GM12873 (cell line): Measurements from ENCODE around the gene OAF.

Source experiments
- TF ChIP-seq, protein P1 (sequence below): IDR thresholded peaks from 2 replicates; pipeline ENCODE4 v1.5.1; 2012; ENCODE audit warnings: low read depth, mild to moderate bottlenecking, moderate library complexity, low read length, control low read depth; ENCODE audit not compliant: insufficient read depth; ENCODE audit errors: missing control alignments

Gene OAF

DNA sequence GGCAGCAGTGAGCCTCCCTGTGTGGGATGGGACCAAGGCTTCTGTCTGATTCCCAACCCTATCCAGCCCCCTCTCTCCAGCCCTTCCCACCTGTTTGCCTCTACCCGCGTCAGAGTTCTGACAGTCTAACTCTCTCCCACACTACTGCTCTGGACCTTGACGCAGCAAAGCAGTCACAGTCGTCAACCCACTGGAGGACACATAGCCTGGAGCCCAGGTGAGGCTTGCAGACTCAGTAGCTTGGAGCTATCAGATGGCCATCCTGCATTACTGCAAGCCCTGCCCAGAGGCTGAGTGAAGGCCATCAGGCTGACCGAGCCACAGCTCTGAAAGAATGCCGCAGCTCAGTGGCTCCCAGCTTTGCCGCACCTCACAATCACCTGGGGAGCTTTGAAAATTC, 3.7 kb downstream of the OAF start:
- TF ChIP-seq, protein P1, sequence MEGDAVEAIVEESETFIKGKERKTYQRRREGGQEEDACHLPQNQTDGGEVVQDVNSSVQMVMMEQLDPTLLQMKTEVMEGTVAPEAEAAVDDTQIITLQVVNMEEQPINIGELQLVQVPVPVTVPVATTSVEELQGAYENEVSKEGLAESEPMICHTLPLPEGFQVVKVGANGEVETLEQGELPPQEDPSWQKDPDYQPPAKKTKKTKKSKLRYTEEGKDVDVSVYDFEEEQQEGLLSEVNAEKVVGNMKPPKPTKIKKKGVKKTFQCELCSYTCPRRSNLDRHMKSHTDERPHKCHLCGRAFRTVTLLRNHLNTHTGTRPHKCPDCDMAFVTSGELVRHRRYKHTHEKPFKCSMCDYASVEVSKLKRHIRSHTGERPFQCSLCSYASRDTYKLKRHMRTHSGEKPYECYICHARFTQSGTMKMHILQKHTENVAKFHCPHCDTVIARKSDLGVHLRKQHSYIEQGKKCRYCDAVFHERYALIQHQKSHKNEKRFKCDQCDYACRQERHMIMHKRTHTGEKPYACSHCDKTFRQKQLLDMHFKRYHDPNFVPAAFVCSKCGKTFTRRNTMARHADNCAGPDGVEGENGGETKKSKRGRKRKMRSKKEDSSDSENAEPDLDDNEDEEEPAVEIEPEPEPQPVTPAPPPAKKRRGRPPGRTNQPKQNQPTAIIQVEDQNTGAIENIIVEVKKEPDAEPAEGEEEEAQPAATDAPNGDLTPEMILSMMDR, result no peak

DNA sequence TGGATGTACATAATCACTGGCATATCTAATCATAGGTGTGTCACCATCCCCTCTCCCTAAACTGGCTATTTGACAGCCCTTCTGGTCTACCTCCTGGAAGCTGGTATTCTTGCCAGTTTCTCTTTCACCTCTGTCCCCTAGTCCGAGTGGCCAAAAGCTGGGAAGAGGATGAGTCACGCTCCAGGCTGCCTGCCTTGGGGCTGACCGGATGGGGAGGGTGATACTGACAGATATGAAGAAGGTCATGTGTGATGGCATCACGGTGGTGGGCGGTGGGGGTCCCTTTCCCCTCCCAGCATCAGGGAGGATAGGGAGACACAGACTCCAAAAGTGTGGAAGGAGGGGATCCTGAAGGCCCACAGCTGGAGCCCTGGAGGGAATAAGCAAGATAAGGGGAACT, 4.8 kb downstream of the OAF start:
- TF ChIP-seq, protein P1, result no peak

DNA sequence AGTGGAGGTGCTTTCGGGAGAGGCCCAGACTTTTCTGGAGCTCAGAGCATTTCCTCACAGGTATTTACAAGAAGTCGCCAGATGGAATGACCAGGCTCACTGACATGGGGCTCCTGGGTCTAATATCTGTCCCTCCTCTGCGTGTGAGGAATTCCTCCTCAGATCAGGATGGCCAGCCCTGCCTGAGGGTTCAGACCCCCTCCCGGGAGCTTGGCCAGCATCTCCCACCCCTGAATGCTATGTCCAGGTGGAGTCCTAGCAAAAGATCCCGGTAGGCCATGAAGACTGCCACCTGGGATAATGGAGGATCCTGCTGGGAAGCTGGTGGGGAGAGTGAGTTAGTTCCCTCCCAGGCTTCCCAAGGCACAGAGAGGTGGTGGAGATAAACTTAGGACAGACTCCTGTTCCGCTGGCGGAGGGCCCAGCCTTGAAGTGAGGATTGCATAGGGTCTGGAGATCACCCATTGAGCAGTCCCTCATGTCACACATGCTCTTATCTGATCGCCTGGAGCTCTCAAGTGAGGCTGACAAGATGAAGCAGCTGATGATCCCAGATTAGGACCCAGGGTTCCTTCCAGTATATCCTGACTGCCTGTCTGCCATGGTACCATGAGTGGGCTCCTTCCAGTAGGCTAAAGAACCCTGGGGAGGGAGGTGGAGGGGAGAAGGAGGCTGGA, 5.7 kb downstream of the OAF start:
- TF ChIP-seq, protein P1, result no peak

DNA sequence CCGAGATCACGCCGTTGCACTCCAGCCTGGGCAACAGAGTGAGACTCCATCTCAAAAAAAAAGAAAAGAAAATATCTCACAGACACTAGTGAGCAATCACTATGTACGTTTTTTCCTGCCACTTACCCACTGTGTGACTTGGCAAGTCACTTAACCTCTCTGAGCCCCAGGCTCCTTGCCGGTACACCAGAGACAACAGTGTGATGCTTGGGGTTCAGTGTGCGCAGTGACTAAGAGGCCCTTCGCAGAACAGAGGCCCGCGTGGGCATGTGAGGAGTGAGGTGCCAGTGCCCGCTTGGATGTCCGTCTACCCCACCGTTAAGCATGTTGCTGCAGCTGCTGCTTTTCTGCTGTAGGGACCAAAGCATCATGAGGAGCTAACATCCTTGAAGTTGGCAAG, 6.7 kb downstream of the OAF start:
- TF ChIP-seq, protein P1, result no peak

DNA sequence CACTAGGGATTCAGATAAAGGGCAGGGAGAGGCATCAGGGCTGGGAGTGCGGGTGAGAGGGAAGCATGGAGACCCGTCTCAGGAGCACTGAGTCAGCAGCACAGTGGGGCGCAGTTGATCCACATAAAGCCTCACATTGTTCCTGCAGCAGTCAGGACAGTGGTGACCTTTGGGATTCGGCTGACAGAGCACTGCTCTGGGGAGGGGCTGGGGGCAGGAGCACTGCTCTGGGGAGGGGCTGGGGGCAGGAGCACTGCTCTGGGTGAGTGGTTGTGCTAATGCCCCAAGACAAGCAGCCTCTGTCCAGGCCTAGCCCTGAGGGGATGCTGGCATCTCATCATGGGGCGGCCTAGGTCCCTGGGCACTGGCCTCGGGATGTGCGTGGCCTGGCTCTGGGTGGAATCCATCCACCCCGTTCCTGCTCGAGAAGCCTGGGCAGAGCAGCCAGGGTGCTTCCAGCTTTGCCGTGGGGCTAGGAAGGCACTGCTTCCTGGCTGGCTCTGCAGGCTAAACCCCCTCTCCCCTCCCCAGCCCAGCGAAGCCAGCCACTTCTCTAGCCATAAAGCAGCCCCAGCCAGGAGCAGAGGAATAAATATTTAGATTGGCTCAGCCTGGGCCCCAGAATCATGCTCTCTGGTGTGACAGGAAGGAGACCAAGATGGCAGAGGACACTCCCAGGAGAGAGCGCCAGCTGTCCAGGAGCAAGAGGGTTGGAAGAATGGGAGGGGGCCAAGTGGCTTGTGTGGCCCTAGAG, 7.3 kb downstream of the OAF start:
- TF ChIP-seq, protein P1, result no peak

DNA sequence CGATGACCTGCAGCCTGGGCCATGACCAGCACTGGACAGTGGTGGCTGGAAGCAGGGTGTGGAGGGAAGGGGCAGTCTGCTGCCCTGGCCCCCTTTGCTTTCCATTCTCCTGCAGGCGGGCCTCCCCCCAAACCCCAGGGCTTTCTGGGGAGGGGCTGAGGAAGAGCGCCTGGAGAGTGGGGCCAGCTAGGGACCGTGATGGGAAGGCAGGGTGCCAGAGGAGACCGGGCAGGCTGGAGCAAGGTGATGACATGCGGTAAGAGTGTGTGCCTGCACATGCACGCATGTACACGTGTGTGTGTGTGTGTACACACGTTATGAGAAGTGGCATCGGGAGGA, 7.8 kb downstream of the OAF start:
- TF ChIP-seq, protein P1, result no peak

DNA sequence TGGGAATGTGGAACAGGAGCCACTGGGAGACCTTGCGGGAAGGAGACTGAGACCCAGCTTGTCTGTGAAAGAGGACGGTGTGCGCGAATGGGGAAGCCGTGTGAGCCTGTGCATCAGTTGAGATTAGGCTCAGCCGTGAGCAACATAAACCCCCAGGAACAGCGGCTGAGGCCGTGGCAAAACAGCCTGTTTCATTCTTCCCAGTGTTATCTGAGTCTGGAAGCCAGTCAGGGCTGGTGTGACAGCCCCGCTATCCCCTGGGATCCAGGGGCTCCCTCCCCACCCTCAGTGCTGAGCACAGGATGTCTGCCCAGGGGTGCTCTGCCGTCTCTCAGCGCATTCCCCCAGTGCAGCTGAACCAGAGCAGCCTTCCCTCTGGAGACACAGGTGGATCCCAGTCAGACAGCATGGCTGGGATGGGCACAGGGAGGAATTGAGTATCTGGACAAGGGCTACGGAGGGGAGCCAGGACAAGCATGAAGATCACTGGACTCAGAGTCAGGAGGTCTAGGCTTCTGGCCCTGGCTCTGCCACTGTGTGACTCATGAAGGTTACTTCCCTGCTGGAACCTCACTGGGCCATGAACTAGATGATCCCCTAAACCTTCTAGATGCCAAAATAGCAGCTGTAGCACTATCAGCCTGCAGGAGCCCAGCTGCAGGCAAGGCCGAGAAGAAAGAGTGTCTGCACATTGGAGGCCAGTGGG, 8.6 kb downstream of the OAF start:
- TF ChIP-seq, protein P1, result no peak
